HepG2 (cell line): Measurements from ENCODE around the gene BLMH. TPM values are rescaled to one million over a fixed set of nuclear protein-coding genes. Genes with fewer than 3 reads are reported as not detected.

Source experiments
- ATAD3A ChIP-seq: sonication (generic); formaldehyde crosslinking; IDR thresholded peaks from 2 replicates; pipeline ENCODE4 v1.4.0; 2020; ENCODE audit warnings: missing genetic modification reagents
- BCL6 ChIP-seq: IDR thresholded peaks from 2 replicates; pipeline ENCODE4 v1.6.1; 2016; ENCODE audit warnings: missing genetic modification reagents, missing compliant biosample characterization
- BRF2 ChIP-seq: sonication (generic); formaldehyde crosslinking; IDR thresholded peaks from 2 replicates; pipeline ENCODE4 v1.8.1; 2022; ENCODE audit warnings: mild to moderate bottlenecking, missing genetic modification reagents
- FOXO4 ChIP-seq: sonication (generic); formaldehyde crosslinking; conservative IDR thresholded peaks from 2 replicates; pipeline ENCODE4 v1.8.1; 2023; ENCODE audit warnings: missing genetic modification reagents
- HES4 ChIP-seq: sonication (generic); formaldehyde crosslinking; IDR thresholded peaks from 2 replicates; pipeline ENCODE4 v1.9.0; 2021; ENCODE audit warnings: mild to moderate bottlenecking, missing genetic modification reagents, borderline replicate concordance
- IKZF5 ChIP-seq: IDR thresholded peaks from 2 replicates; pipeline ENCODE4 v1.6.1; 2018; ENCODE audit warnings: missing genetic modification reagents, mild to moderate bottlenecking, missing compliant biosample characterization
- LRRFIP1 ChIP-seq: sonication (generic); formaldehyde crosslinking; conservative IDR thresholded peaks from 2 replicates; pipeline ENCODE4 v1.4.0; 2020; ENCODE audit warnings: missing genetic modification reagents
- MED13 ChIP-seq: sonication (generic); formaldehyde crosslinking; IDR thresholded peaks from 2 replicates; pipeline ENCODE4 v1.5.0; 2020; ENCODE audit warnings: missing genetic modification reagents
- NFKB2 ChIP-seq: sonication (generic); formaldehyde crosslinking; IDR thresholded peaks from 2 replicates; pipeline ENCODE4 v1.4.0; 2020; ENCODE audit warnings: missing genetic modification reagents, borderline replicate concordance
- PAF1 ChIP-seq: IDR thresholded peaks from 2 replicates; pipeline ENCODE4 v1.6.1; 2016; ENCODE audit warnings: missing genetic modification reagents, missing compliant biosample characterization
- RELA ChIP-seq: sonication (generic); formaldehyde crosslinking; IDR thresholded peaks from 2 replicates; pipeline ENCODE4 v1.4.0; 2020; ENCODE audit warnings: missing genetic modification reagents
- TEAD3 ChIP-seq: optimal IDR thresholded peaks from 2 replicates; pipeline ENCODE3; 2016; ENCODE audit warnings: borderline replicate concordance
- TFDP1 ChIP-seq: IDR thresholded peaks from 2 replicates; pipeline ENCODE4 v1.6.1; 2016; ENCODE audit warnings: missing compliant biosample characterization, missing genetic modification reagents, borderline replicate concordance
- THAP8 ChIP-seq: sonication (generic); formaldehyde crosslinking; IDR thresholded peaks from 2 replicates; pipeline ENCODE4 v1.5.1; 2020; ENCODE audit warnings: missing genetic modification reagents, mild to moderate bottlenecking, borderline replicate concordance
- TMF1 ChIP-seq: sonication (generic); formaldehyde crosslinking; IDR thresholded peaks from 2 replicates; pipeline ENCODE4 v1.8.1; 2022; ENCODE audit warnings: low read depth, missing genetic modification reagents
- ZMYM3 ChIP-seq: sonication (generic); formaldehyde crosslinking; IDR thresholded peaks from 2 replicates; pipeline ENCODE4 v1.5.1; 2020; ENCODE audit warnings: mild to moderate bottlenecking, missing genetic modification reagents
- ZNF160 ChIP-seq: sonication (generic); formaldehyde crosslinking; IDR thresholded peaks from 2 replicates; pipeline ENCODE4 v1.8.0; 2022; ENCODE audit warnings: mild to moderate bottlenecking, inconsistent platforms, missing genetic modification reagents
- ZNF33B ChIP-seq: sonication (generic); formaldehyde crosslinking; IDR thresholded peaks from 2 replicates; pipeline ENCODE4 v1.5.1; 2020; ENCODE audit warnings: mild to moderate bottlenecking, missing genetic modification reagents
- ZNF441 ChIP-seq: sonication (generic); formaldehyde crosslinking; IDR thresholded peaks from 2 replicates; pipeline ENCODE4 v1.7.0; 2021; ENCODE audit warnings: missing genetic modification reagents, borderline replicate concordance
- ZNF589 ChIP-seq: sonication (generic); formaldehyde crosslinking; conservative IDR thresholded peaks from 2 replicates; pipeline ENCODE4 v1.8.0; 2022; ENCODE audit warnings: mild to moderate bottlenecking, moderate library complexity, missing genetic modification reagents
- ZNF816 ChIP-seq: sonication (generic); formaldehyde crosslinking; IDR thresholded peaks from 2 replicates; pipeline ENCODE4 v1.8.0; 2022; ENCODE audit warnings: missing genetic modification reagents, mild to moderate bottlenecking, borderline replicate concordance
- polyA plus RNA-seq, 8 experiments: library from polyadenylated mRNA; depleted of rRNA in 3 of 8; stranded (reverse) in 7 of 8; unstranded in 1 of 8; fragments of >200 nt; fragmentation: Illumina TruSeq in 4 of 8; extraction: Trizol in 4 of 8; gene quantifications; 2 replicates each; pipeline versions ENCODE4 v1.2.1 to v1.2.3, GENCODE V29; 2011 to 2016; ENCODE audit warnings: low read depth in 4 of 8, missing spikeins in 1 of 8, mixed read lengths in 1 of 8; ENCODE audit not compliant: insufficient read depth in 1 of 8
- total RNA-seq, 5 experiments: library from RNA; depleted of rRNA; stranded (reverse); fragments of >200 nt; fragmentation: Illumina TruSeq; extraction: Trizol; gene quantifications; 2 replicates each; pipeline ENCODE4 v1.2.3, GENCODE V29; 2016; ENCODE audit warnings: low read depth in 1 of 5

Gene BLMH
- total and polyA plus RNA-seq, 2 of the 13 experiments (the other 11 are each of a cell fraction or from before 2014, with no cell fraction given) = 12.1 to 41.0 TPM

- no peak for TF ChIP-seq LRRFIP1 (CRISPR knock-in tag)
- no peak for TF ChIP-seq ZNF441 (CRISPR knock-in tag)
- no peak for TF ChIP-seq ZNF33B (CRISPR knock-in tag)
- TF ChIP-seq PAF1 (CRISPR knock-in tag) = no peak
- no peak for TF ChIP-seq ZNF160 (CRISPR knock-in tag)
- no peak for TF ChIP-seq BRF2 (CRISPR knock-in tag)
- peak; percentile 82 for TF ChIP-seq TEAD3
- no peak for TF ChIP-seq ATAD3A (CRISPR knock-in tag)
- TF ChIP-seq FOXO4 = no peak
- peak; percentile 40; the same call in 1 of the 2 replicates for TF ChIP-seq TFDP1 (CRISPR knock-in tag)
- no peak for TF ChIP-seq MED13
- peak; percentile 42; the same call in 1 of the 2 replicates for TF ChIP-seq ZMYM3 (CRISPR knock-in tag)
- TF ChIP-seq BCL6 (CRISPR knock-in tag) = peak; percentile 92
- TF ChIP-seq ZNF816 (CRISPR knock-in tag) = no peak
- TF ChIP-seq ZNF589 = no peak
- TF ChIP-seq NFKB2 (CRISPR knock-in tag) = no peak
- TF ChIP-seq THAP8 = no peak
- TF ChIP-seq TMF1 (CRISPR knock-in tag) = no peak
- no peak for TF ChIP-seq HES4 (CRISPR knock-in tag)
- TF ChIP-seq RELA (CRISPR knock-in tag) = no peak
- TF ChIP-seq IKZF5 = no peak; the same call in 1 of the 2 replicates
Measured at GRCh38 chr17:30336369-30337171, 44.8 kb upstream of the BLMH start (continued).
